H1 (cell line): ENCODE measurements around the gene SRRM4. TPM values are rescaled to one million over a fixed set of nuclear protein-coding genes. Genes with fewer than 3 reads are reported as not detected.

Source experiments
- CTCF ChIA-PET: fragments of 300-600 bp; sonication (Branson Sonifier 250); formaldehyde crosslinking; loops from one replicate; lab custom pipeline; 2021; ENCODE audit not compliant: partially characterized antibody; lab: Charles Lee
- POLR2A ChIA-PET: fragments of 300-600 bp; sonication (Branson Sonifier 250); formaldehyde crosslinking; loops from one replicate; lab custom pipeline; 2021; ENCODE audit warnings: inconsistent platforms; ENCODE audit not compliant: partially characterized antibody; lab: Charles Lee
- DNase-seq, 2 experiments: peaks; one replicate each; pipeline versions ENCODE4 v3.0.0 to v3.0.0-alpha.2; 2010 to 2022; ENCODE audit warnings: low spot score in 2 of 2, low read depth in 1 of 2, mixed read lengths in 1 of 2
- FAIRE-seq: peaks from 2 replicates; lab custom pipeline; 2011; peaks lifted over from hg19 to GRCh38; lab: Jason Lieb, UNC
- H2AFZ ChIP-seq: 2 replicates; pipeline ENCODE4 v1.8.1; 2012; ENCODE audit warnings: low read length, inconsistent platforms
- H2AK5ac ChIP-seq: 2 replicates; pipeline ENCODE4 v1.6.1; 2013; ENCODE audit warnings: low read depth, low read length
- H2BK120ac ChIP-seq: replicated peaks from 2 replicates; pipeline ENCODE3; 2013; ENCODE audit warnings: low read depth, low read length, inconsistent platforms
- H2BK12ac ChIP-seq: 2 replicates; pipeline ENCODE4 v1.6.1; 2013; ENCODE audit warnings: low read depth, low read length
- H2BK15ac ChIP-seq: 2 replicates; pipeline ENCODE4 v1.6.1; 2013; ENCODE audit warnings: low read length
- H2BK20ac ChIP-seq: 2 replicates; pipeline ENCODE4 v1.6.1; 2013; ENCODE audit warnings: low read length
- H2BK5ac ChIP-seq: 2 replicates; pipeline ENCODE4 v1.6.1; 2013; ENCODE audit warnings: low read depth, low read length
- H3K14ac ChIP-seq: 2 replicates; pipeline ENCODE4 v1.6.1; 2013; ENCODE audit warnings: inconsistent platforms; ENCODE audit not compliant: insufficient read length
- H3K18ac ChIP-seq: 2 replicates; pipeline ENCODE4 v1.6.1; 2013; ENCODE audit warnings: low read length; ENCODE audit errors: extremely low read depth
- H3K23ac ChIP-seq: 2 replicates; pipeline ENCODE4 v1.6.1; 2013; ENCODE audit warnings: inconsistent platforms; ENCODE audit not compliant: insufficient read length
- H3K23me2 ChIP-seq: 2 replicates; pipeline ENCODE4 v1.6.1; 2013; ENCODE audit warnings: low read depth, low read length
- H3K27ac ChIP-seq: 2 replicates; pipeline ENCODE4 v1.6.1; 2011; ENCODE audit warnings: low read depth, low read length, inconsistent platforms
- H3K27me3 ChIP-seq, 4 experiments: replicated peaks in 1 of 4; 1 replicate in 1 of 4; 2 replicates in 3 of 4; pipeline versions ENCODE4 v1.6.1 to v1.8.1; 2011 to 2013; ENCODE audit warnings: low read length in 3 of 4, mild to moderate bottlenecking in 3 of 4, inconsistent platforms in 2 of 4, mixed read lengths in 2 of 4, moderate library complexity in 1 of 4; ENCODE audit not compliant: control insufficient read depth in 3 of 4, insufficient read depth in 3 of 4; ENCODE audit errors: extremely low read depth in 1 of 4
- H3K36me3 ChIP-seq, 4 experiments: 2 replicates each; pipeline versions ENCODE4 v1.6.1 to v1.8.1; 2011 to 2013; ENCODE audit warnings: mild to moderate bottlenecking in 4 of 4, low read length in 3 of 4, moderate library complexity in 2 of 4, control low read depth in 1 of 4, inconsistent platforms in 1 of 4; ENCODE audit not compliant: insufficient read depth in 4 of 4, control insufficient read depth in 2 of 4
- H3K4ac ChIP-seq: replicated peaks from 2 replicates; pipeline ENCODE3; 2013; ENCODE audit warnings: low read length, low read depth, mixed read lengths, inconsistent platforms; ENCODE audit not compliant: insufficient read length
- H3K4me1 ChIP-seq, 4 experiments: replicated peaks in 1 of 4; 1 replicate in 1 of 4; 2 replicates in 3 of 4; pipeline versions ENCODE4 v1.6.1 to v1.8.1; 2011 to 2013; ENCODE audit warnings: low read length in 3 of 4, inconsistent platforms in 2 of 4, mixed read lengths in 1 of 4; ENCODE audit not compliant: insufficient read depth in 4 of 4, control insufficient read depth in 3 of 4
- H3K4me2 ChIP-seq, 2 experiments: 2 replicates each; pipeline versions ENCODE4 v1.6.1 to v1.8.1; 2011 to 2013; ENCODE audit warnings: low read depth in 2 of 2, low read length in 2 of 2, control low read depth in 1 of 2, inconsistent platforms in 1 of 2, mild to moderate bottlenecking in 1 of 2; ENCODE audit not compliant: insufficient read depth in 1 of 2
- H3K4me3 ChIP-seq, 4 experiments: fragments of 200-600, 300-600 bp in 1 of 4; sonication (generic), shearing (Covaris generic), sonication (Bioruptor Twin) in 1 of 4; 2 replicates each; pipeline versions ENCODE4 v1.5.1 to v1.8.1; 2011 to 2016; ENCODE audit warnings: low read length in 4 of 4, low read depth in 3 of 4, control low read depth in 2 of 4, inconsistent platforms in 2 of 4, mild to moderate bottlenecking in 2 of 4, mixed read lengths in 1 of 4, moderate library complexity in 1 of 4; ENCODE audit not compliant: insufficient read depth in 2 of 4; ENCODE audit errors: extremely low read depth in 1 of 4
- H3K56ac ChIP-seq: replicated peaks from 2 replicates; pipeline ENCODE3; 2013; ENCODE audit warnings: low read depth, mild to moderate bottlenecking, mixed read lengths, low read length, inconsistent platforms; ENCODE audit not compliant: insufficient read length
- H3K79me1 ChIP-seq: 2 replicates; pipeline ENCODE4 v1.6.1; 2013; ENCODE audit warnings: low read depth, low read length, control low read depth
- H3K79me2 ChIP-seq, 2 experiments: 2 replicates each; pipeline versions ENCODE4 v1.6.1 to v1.8.1; 2012 to 2013; ENCODE audit warnings: low read length in 2 of 2, mild to moderate bottlenecking in 2 of 2, inconsistent platforms in 1 of 2; ENCODE audit not compliant: insufficient read depth in 2 of 2, control insufficient read depth in 1 of 2
- H3K9ac ChIP-seq, 4 experiments: replicated peaks in 1 of 4; 1 replicate in 1 of 4; 2 replicates in 3 of 4; pipeline versions ENCODE4 v1.6.1 to v1.8.1; 2011 to 2013; ENCODE audit warnings: low read depth in 3 of 4, low read length in 3 of 4, control low read depth in 2 of 4, mild to moderate bottlenecking in 2 of 4, moderate library complexity in 2 of 4, inconsistent platforms in 1 of 4; ENCODE audit errors: extremely low read depth in 1 of 4
- H3K9me3 ChIP-seq, 2 experiments: 2 replicates each; pipeline versions ENCODE4 v1.6.1 to v1.8.1; 2012 to 2013; ENCODE audit warnings: mild to moderate bottlenecking in 2 of 2, moderate library complexity in 2 of 2, control low read depth in 1 of 2, inconsistent platforms in 1 of 2, low read depth in 1 of 2, low read length in 1 of 2, mixed read lengths in 1 of 2; ENCODE audit not compliant: insufficient read depth in 2 of 2
- H4K20me1 ChIP-seq, 2 experiments: replicated peaks in 1 of 2; 2 replicates each; pipeline versions ENCODE3 to v1.8.1; 2011 to 2013; ENCODE audit warnings: inconsistent platforms in 2 of 2, low read length in 2 of 2, mild to moderate bottlenecking in 1 of 2; ENCODE audit not compliant: insufficient read depth in 2 of 2, control insufficient read depth in 1 of 2
- H4K5ac ChIP-seq: 2 replicates; pipeline ENCODE4 v1.6.1; 2013; ENCODE audit warnings: low read length, low read depth, mixed read lengths, inconsistent platforms; ENCODE audit not compliant: insufficient read length
- H4K8ac ChIP-seq: 2 replicates; pipeline ENCODE4 v1.8.0; 2013; ENCODE audit warnings: mild to moderate bottlenecking, moderate library complexity, low read length, inconsistent platforms; ENCODE audit not compliant: insufficient read depth; ENCODE audit errors: extremely low read depth
- H4K91ac ChIP-seq: replicated peaks from 2 replicates; pipeline ENCODE3; 2013; ENCODE audit warnings: low read length, mixed read lengths, inconsistent platforms; ENCODE audit not compliant: insufficient read length
- BACH1 ChIP-seq: IDR thresholded peaks from 2 replicates; pipeline ENCODE4 v1.6.1; 2012; ENCODE audit warnings: low read length, improper control_type of control experiment
- CEBPB ChIP-seq: IDR thresholded peaks from 2 replicates; pipeline ENCODE4 v1.6.1; 2012; ENCODE audit warnings: low read depth, low read length
- CHD1 ChIP-seq: IDR thresholded peaks from 2 replicates; pipeline ENCODE4 v1.6.1; 2012; ENCODE audit warnings: low read depth, low read length, improper control_type of control experiment
- CREB1 ChIP-seq: IDR thresholded peaks from 2 replicates; pipeline ENCODE4 v1.6.1; 2012; ENCODE audit warnings: inconsistent platforms
- GABPA ChIP-seq: IDR thresholded peaks from 2 replicates; pipeline ENCODE4 v1.6.1; 2011; ENCODE audit warnings: mild to moderate bottlenecking, low read length, moderate library complexity, borderline replicate concordance; ENCODE audit not compliant: insufficient read depth
- HDAC2 ChIP-seq, 2 experiments: fragments of 300-600 bp in 1 of 2; sonication (generic) in 1 of 2; IDR thresholded peaks; 2 replicates each; pipeline ENCODE4 v1.6.1; 2011 to 2012; ENCODE audit warnings: low read depth in 2 of 2, low read length in 2 of 2, mild to moderate bottlenecking in 2 of 2, moderate library complexity in 2 of 2, borderline replicate concordance in 1 of 2, inconsistent platforms in 1 of 2
- HDAC6 ChIP-seq: IDR thresholded peaks from one replicate; pipeline ENCODE4 v1.7.1; 2012; ENCODE audit warnings: low read depth, mild to moderate bottlenecking, inconsistent platforms, low read length, moderate library complexity
- MAFK ChIP-seq: IDR thresholded peaks from 2 replicates; pipeline ENCODE4 v1.6.1; 2012; ENCODE audit warnings: low read depth, mild to moderate bottlenecking, improper control_type of control experiment, low read length
- NRF1 ChIP-seq: IDR thresholded peaks from 2 replicates; pipeline ENCODE4 v1.6.1; 2011; ENCODE audit warnings: mild to moderate bottlenecking, low read depth, low read length, improper control_type of control experiment
- POU5F1 ChIP-seq: IDR thresholded peaks from 2 replicates; pipeline ENCODE4 v1.6.1; 2011; ENCODE audit warnings: low read depth, mild to moderate bottlenecking, low read length, moderate library complexity
- RAD21 ChIP-seq, 2 experiments: IDR thresholded peaks in 1 of 2; conservative IDR thresholded peaks in 1 of 2; 2 replicates each; pipeline ENCODE4 v1.6.1; 2011; ENCODE audit warnings: low read depth in 2 of 2, low read length in 2 of 2, improper control_type of control experiment in 1 of 2, inconsistent platforms in 1 of 2, mild to moderate bottlenecking in 1 of 2, moderate library complexity in 1 of 2
- RBBP5 ChIP-seq: IDR thresholded peaks from 2 replicates; pipeline ENCODE4 v1.7.1; 2012; ENCODE audit warnings: low read depth, mild to moderate bottlenecking, inconsistent platforms, low read length, moderate library complexity, borderline replicate concordance
- SP2 ChIP-seq: IDR thresholded peaks from 2 replicates; pipeline ENCODE4 v1.6.1; 2012; ENCODE audit warnings: mild to moderate bottlenecking, low read length, inconsistent platforms
- SP4 ChIP-seq: IDR thresholded peaks from 2 replicates; pipeline ENCODE4 v1.6.1; 2012; ENCODE audit warnings: low read length, inconsistent platforms
- TEAD4 ChIP-seq: IDR thresholded peaks from 2 replicates; pipeline ENCODE4 v1.6.1; 2012; ENCODE audit warnings: low read depth, low read length, inconsistent platforms, mixed read lengths
- YY1 ChIP-seq: IDR thresholded peaks from 2 replicates; pipeline ENCODE4 v1.6.1; 2011; ENCODE audit warnings: low read depth, mild to moderate bottlenecking, low read length
- WGBS, 2 experiments: shearing (Covaris generic) in 1 of 2; methylation state at CpG; one replicate each; pipeline versions ENCODE4 v1.1.6 to v1.1.7; 2013 to 2015; ENCODE audit warnings: low lambda C conversion rate in 2 of 2, mixed read lengths in 2 of 2, inconsistent platforms in 1 of 2, low coverage in 1 of 2, missing lambda C conversion rate in 1 of 2; ENCODE audit not compliant: insufficient replicate concordance in 2 of 2, insufficient coverage in 1 of 2, insufficient read length in 1 of 2; ENCODE audit errors: extremely low coverage in 1 of 2, missing lambda C conversion rate in 1 of 2; 5-methylcytosine and 5-hydroxymethylcytosine counted together
- polyA plus RNA-seq, 7 experiments: library from polyadenylated mRNA; depleted of rRNA in 3 of 7; stranded (reverse) in 5 of 7; unstranded in 2 of 7; fragments of >200 nt in 5 of 7; fragments of 200-250 nt in 2 of 7; gene quantifications; 1 replicate in 5 of 7; 2 replicates in 1 of 7; 4 replicates in 1 of 7; pipeline versions ENCODE4 v1.2.1 to v1.2.3, GENCODE V29; 2011 to 2013; ENCODE audit warnings: missing spikeins in 2 of 7, mixed read lengths in 2 of 7
- total RNA-seq: library from RNA; stranded (reverse); fragmentation: NEBNext Ultra II Directional; extraction: Animal tissue kit (Norgen Biotek cat#: 25700); gene quantifications from 2 replicates; pipeline ENCODE4 v1.2.1, GENCODE V29; 2021

The SRRM4 gene
- total and polyA plus RNA-seq, 2 of the 8 experiments (the other 6 are each of a cell fraction or from before 2014, with no cell fraction given), result 0.53 to 1.1 TPM

DNA sequence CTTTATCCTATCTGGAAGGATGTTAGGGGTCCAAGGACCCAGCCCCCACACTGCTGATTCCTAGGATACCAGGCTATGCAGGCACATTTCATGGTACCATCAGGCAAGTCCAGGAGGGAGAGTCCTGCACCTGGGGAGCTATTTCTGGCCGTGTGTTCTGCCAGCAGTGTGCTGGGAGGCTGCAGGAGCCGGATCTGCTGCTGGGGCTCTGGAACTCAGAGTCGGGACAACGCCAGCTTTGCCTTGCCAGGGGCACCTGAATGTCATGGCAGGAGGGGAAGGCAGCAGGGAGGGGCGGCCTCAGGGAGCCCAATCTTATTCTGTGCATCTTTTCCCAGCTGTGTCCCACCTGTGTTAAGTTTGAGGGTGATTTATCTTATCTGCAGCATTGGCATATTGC lies 17.8 kb downstream of the SRRM4 start:
- Histone ChIP-seq H3K79me2 (no peaks in the 10 kb centered on the region), H3K56ac (no peak overlapping the region), H3K14ac (no peak overlapping the region), H4K8ac (no peak overlapping the region), H3K23me2 (no peaks in the 10 kb centered on the region), H2BK15ac (no peak overlapping the region), H4K20me1 (no peaks in the 10 kb centered on the region), H2BK5ac (no peak overlapping the region), H3K23ac (no peak overlapping the region), H2AFZ (no peak overlapping the region), H3K4me1 (peaks cover 0 to 5% (median under 1%) of the 10 kb centered on the region in 4 experiments; a peak in 4 of 7 replicates), H3K4me3 (no peak overlapping the region), H4K91ac (no peak overlapping the region), H3K9me3 (no peaks in the 10 kb centered on the region), H3K9ac (no peak overlapping the region), H2BK12ac (no peak overlapping the region), H4K5ac (no peak overlapping the region), H2AK5ac (no peak overlapping the region), H2BK120ac (no peak overlapping the region), H3K4ac (no peak overlapping the region), H3K27ac (no peak overlapping the region), H3K27me3 (no peaks in the 10 kb centered on the region; a peak in 1 of 7 replicates), H3K36me3 (no peaks in the 10 kb centered on the region), H3K18ac (no peak overlapping the region), H3K79me1 (no peaks in the 10 kb centered on the region), H3K4me2 (no peak overlapping the region), H2BK20ac (no peak overlapping the region)
- 82% methylated on average over 5 of the region's 5 CpGs; no CpG with 5 or more reads in 1 of the 2 experiments for WGBS, 2 experiments
- FAIRE-seq (no peak), DNase-seq (no peak)
- ChIA-PET CTCF (interaction anchor here (0.7 to 1.4 kb wide), 2 partner anchors 12 to 414 kb away, joined by 3 to 4 read pairs; no protein-coding TSS in a partner anchor), POLR2A (no interaction called here)
- no peak for TF ChIP-seq MAFK
- TF ChIP-seq POU5F1, result no peak
- TF ChIP-seq SP2, result no peak
- TF ChIP-seq RAD21 (IDR thresholded peaks at IDR 0.05 in 1 of 2, conservative IDR thresholded peaks at IDR 0.05 in 1 of 2; ENCODE audit: low read depth in 2 of 2, low read length in 2 of 2), result no peak
- TF ChIP-seq NRF1, result no peak
- no peak for TF ChIP-seq CEBPB
- no peak for TF ChIP-seq RBBP5
- TF ChIP-seq CHD1, result no peak
- no peak for TF ChIP-seq YY1
- no peak for TF ChIP-seq CREB1
- TF ChIP-seq HDAC6, result no peak
- TF ChIP-seq TEAD4, result no peak
- TF ChIP-seq BACH1, result no peak
- TF ChIP-seq GABPA, result no peak
- TF ChIP-seq SP4, result no peak
- no peak for TF ChIP-seq HDAC2 (IDR thresholded peaks at IDR 0.05; ENCODE audit: borderline replicate concordance in 1 of 2, low read depth in 2 of 2, low read length in 2 of 2)
